Measurements from ENCODE around the gene SUGCT.

Gene SUGCT

DNA sequence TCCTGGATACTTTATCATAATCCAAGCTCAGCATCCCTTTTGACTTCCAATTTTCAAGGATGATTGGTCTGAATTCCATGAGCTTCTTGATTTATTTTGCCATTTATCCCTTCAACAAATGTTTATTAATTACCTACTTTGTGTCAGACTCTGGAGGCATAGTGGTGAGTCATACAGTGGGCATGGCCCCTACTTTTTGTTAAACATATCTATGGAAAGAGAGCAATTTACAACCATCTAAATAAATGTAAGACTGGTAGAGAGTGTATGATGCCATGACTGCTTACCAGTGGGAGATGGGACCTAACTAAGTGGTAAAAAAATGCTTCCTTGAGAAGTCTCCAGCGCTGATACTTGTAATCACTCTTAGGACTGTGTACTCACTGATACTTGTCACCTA lies 286.6 kb downstream of the SUGCT start:
- TF ChIP-seq, protein P1, sequence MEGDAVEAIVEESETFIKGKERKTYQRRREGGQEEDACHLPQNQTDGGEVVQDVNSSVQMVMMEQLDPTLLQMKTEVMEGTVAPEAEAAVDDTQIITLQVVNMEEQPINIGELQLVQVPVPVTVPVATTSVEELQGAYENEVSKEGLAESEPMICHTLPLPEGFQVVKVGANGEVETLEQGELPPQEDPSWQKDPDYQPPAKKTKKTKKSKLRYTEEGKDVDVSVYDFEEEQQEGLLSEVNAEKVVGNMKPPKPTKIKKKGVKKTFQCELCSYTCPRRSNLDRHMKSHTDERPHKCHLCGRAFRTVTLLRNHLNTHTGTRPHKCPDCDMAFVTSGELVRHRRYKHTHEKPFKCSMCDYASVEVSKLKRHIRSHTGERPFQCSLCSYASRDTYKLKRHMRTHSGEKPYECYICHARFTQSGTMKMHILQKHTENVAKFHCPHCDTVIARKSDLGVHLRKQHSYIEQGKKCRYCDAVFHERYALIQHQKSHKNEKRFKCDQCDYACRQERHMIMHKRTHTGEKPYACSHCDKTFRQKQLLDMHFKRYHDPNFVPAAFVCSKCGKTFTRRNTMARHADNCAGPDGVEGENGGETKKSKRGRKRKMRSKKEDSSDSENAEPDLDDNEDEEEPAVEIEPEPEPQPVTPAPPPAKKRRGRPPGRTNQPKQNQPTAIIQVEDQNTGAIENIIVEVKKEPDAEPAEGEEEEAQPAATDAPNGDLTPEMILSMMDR (IDR thresholded peaks at IDR 0.05; ENCODE audit: extremely low read depth, insufficient read depth, missing control alignments): no peak
- no peak for DNase-seq (ENCODE audit: low spot score)
- in situ Hi-C loops (cut with MboI; ENCODE audit: low pct_unique_long_range_greater_than_20kb, low sequenced_read_pairs, unreplicated experiment): no loop called here

DNA sequence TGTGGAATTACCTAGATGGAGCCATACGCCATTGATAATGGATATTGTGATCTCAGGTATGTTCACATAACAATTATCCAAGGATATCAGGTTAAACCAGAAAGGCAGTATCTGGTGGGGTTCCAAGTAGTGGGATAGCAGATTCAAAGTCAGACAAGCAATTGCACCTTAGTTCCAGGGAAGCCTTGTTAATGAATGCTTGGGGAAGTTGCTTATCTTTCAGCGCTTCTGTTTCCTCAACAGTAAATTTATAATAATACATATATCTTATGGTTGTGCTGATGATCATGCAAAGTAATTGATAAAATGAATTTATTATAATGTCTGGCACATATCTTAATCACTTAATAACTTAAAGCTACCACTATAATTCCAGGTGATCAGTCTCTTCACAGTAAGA lies 290.9 kb downstream of the SUGCT start:
- no peak for DNase-seq (ENCODE audit: low spot score)
- in situ Hi-C loops (cut with MboI; ENCODE audit: low pct_unique_long_range_greater_than_20kb, low sequenced_read_pairs, unreplicated experiment): no loop called here
- TF ChIP-seq, protein P1 (IDR thresholded peaks at IDR 0.05; ENCODE audit: extremely low read depth, insufficient read depth, missing control alignments): no peak

GRCh38 chr7:40428421-40428820 lies 293.6 kb downstream of the SUGCT start:
- in situ Hi-C loops (cut with MboI; ENCODE audit: low pct_unique_long_range_greater_than_20kb, low sequenced_read_pairs, unreplicated experiment): no loop called here
- no peak for DNase-seq (ENCODE audit: low spot score)
- TF ChIP-seq, protein P1 (IDR thresholded peaks at IDR 0.05; ENCODE audit: extremely low read depth, insufficient read depth, missing control alignments): no peak

DNA sequence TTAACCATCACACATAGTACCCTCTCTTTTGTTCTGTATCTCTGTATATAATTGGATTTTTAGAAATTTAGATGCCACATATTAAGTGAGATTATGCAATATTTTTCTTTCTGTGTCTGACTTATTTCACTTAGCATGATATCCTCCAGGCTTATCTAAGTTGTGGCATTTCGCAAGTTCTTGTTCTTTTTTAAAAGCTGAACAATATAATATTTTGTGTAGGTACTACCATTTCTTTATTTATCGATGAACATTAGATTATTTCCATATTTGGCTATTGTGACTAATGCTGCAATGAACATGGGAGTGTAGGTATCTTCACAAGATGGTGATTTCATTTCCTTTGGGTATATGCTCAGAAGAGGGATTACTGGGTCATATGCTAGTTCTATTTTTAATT lies 295.0 kb downstream of the SUGCT start:
- in situ Hi-C loops (cut with MboI; ENCODE audit: low pct_unique_long_range_greater_than_20kb, low sequenced_read_pairs, unreplicated experiment): no loop called here
- DNase-seq (ENCODE audit: low spot score): no peak
- TF ChIP-seq, protein P1 (IDR thresholded peaks at IDR 0.05; ENCODE audit: extremely low read depth, insufficient read depth, missing control alignments): no peak

GRCh38 chr7:40432046-40432445 lies 297.2 kb downstream of the SUGCT start:
- no peak for DNase-seq (ENCODE audit: low spot score)
- in situ Hi-C loops (cut with MboI; ENCODE audit: low pct_unique_long_range_greater_than_20kb, low sequenced_read_pairs, unreplicated experiment): no loop called here
- TF ChIP-seq, protein P1 (IDR thresholded peaks at IDR 0.05; ENCODE audit: extremely low read depth, insufficient read depth, missing control alignments): no peak

DNA sequence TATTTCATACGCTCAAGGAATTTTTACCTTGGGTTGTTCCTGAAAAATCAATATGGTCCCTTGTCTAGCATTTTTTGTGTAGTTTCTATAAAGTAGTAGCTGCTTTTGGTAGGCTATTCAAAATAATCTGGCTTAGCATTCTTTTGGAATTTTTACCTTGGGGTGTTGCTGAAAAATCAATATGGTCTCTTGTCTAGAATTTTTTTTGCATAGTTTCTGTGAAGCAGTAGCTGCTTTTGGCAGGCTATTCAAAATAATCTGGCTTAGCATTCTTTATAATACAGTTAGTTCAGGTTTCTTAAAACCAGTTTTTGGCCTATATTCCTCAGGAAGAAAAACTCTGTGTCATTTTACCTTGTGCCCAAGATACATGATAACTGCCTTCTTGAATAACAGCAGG lies 301.9 kb downstream of the SUGCT start:
- DNase-seq (ENCODE audit: low spot score): no peak
- TF ChIP-seq, protein P1 (IDR thresholded peaks at IDR 0.05; ENCODE audit: extremely low read depth, insufficient read depth, missing control alignments): no peak
- in situ Hi-C loops (cut with MboI; ENCODE audit: low pct_unique_long_range_greater_than_20kb, low sequenced_read_pairs, unreplicated experiment): no loop called here

DNA sequence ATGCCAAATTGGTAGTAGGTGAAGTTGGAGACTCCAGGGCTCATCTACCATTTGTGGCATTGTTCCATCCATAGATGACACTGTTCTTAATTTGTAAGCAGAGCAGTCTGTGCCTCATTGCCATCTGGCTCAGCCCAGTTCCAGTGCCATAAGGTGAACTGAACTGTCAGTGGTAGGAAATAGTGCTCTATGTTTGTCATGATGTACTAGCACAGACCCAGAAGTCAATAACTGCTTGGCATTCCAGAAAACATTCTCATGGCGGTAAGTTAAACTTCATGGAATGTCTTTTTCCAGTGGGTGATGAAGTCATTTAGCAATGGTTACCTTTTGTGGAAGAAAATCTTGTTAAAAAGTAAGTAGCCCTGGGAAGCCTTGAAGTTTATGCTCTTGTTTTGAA lies 302.7 kb downstream of the SUGCT start:
- in situ Hi-C loops (cut with MboI; ENCODE audit: low pct_unique_long_range_greater_than_20kb, low sequenced_read_pairs, unreplicated experiment): no loop called here
- no peak for DNase-seq (ENCODE audit: low spot score)
- TF ChIP-seq, protein P1 (IDR thresholded peaks at IDR 0.05; ENCODE audit: extremely low read depth, insufficient read depth, missing control alignments): no peak

Measured in GM13977 (cell line).